A673 (cell line): ENCODE measurements around the gene ISL2. TPM values are rescaled to one million over a fixed set of nuclear protein-coding genes. Genes with fewer than 3 reads are reported as not detected.

Source experiments
- BruUV-seq: library from RNA; stranded (reverse); fragments of 400-500 nt; replicated peaks from 2 replicates; lab custom pipeline; 2021; lab: Mats Ljungman, UMichigan
- CTCF ChIA-PET: fragments of 300-600 bp; sonication (Branson Sonifier 250); formaldehyde crosslinking; loops from one replicate; lab custom pipeline; 2022; ENCODE audit warnings: antibody characterized with exemption; lab: Charles Lee
- POLR2A ChIA-PET: fragments of 300-600 bp; sonication (Branson Sonifier 250); formaldehyde crosslinking; loops from one replicate; lab custom pipeline; 2022; ENCODE audit warnings: antibody characterized with exemption; ENCODE audit not compliant: low non-redundant PET; lab: Charles Lee
- DNase-seq: peaks from one replicate; pipeline ENCODE4 v3.0.0-alpha.2; 2015; ENCODE audit warnings: low spot score
- H3K27ac ChIP-seq: fragments of 200-600 bp; sonication (generic); 2 replicates; pipeline ENCODE4 v1.5.1; 2016; ENCODE audit warnings: mixed run types, low read depth, mild to moderate bottlenecking, mixed read lengths, antibody characterized with exemption, low read length; ENCODE audit not compliant: poor library complexity, severe bottlenecking
- H3K27me3 ChIP-seq: fragments of 200-600 bp; sonication (generic); replicated peaks from 2 replicates; pipeline ENCODE4 v1.6.1; 2017; ENCODE audit warnings: mixed run types, low read depth, mild to moderate bottlenecking, mixed read lengths, antibody characterized with exemption, low read length; ENCODE audit not compliant: insufficient read depth, poor library complexity
- H3K36me3 ChIP-seq: fragments of 200-600 bp; sonication (generic); 2 replicates; pipeline ENCODE4 v1.6.1; 2016; ENCODE audit warnings: mixed run types, mild to moderate bottlenecking, mixed read lengths, antibody characterized with exemption, low read length; ENCODE audit not compliant: insufficient read depth, poor library complexity, severe bottlenecking
- H3K4me1 ChIP-seq: fragments of 200-600 bp; sonication (generic); 2 replicates; pipeline ENCODE4 v1.6.1; 2017; ENCODE audit warnings: mixed run types, mild to moderate bottlenecking, mixed read lengths, antibody characterized with exemption, low read length; ENCODE audit not compliant: insufficient read depth, poor library complexity, severe bottlenecking
- H3K4me3 ChIP-seq: fragments of 200-600 bp; sonication (generic); 2 replicates; pipeline ENCODE4 v1.5.1; 2016; ENCODE audit warnings: low read depth, mixed run types, mild to moderate bottlenecking, mixed read lengths, low read length; ENCODE audit not compliant: poor library complexity, severe bottlenecking
- H3K9me3 ChIP-seq: fragments of 200-600 bp; sonication (generic); 2 replicates; pipeline ENCODE4 v1.6.1; 2016; ENCODE audit warnings: mixed run types, low read depth, mild to moderate bottlenecking, mixed read lengths, antibody characterized with exemption, low read length; ENCODE audit not compliant: poor library complexity, severe bottlenecking
- CTCF ChIP-seq: fragments of 300-800, 200-600 bp; sonication (generic); conservative IDR thresholded peaks from 2 replicates; pipeline ENCODE4 v1.5.1; 2017; ENCODE audit warnings: low read depth, mild to moderate bottlenecking, antibody characterized with exemption, low read length, moderate library complexity, mixed read lengths
- EZH2 ChIP-seq: fragments of 200-600 bp; sonication (generic); IDR thresholded peaks from 2 replicates; pipeline ENCODE4 v1.6.1; 2017; ENCODE audit warnings: borderline replicate concordance, low read depth, mild to moderate bottlenecking, mixed read lengths, antibody characterized with exemption, low read length; ENCODE audit not compliant: poor library complexity, severe bottlenecking
- intact Hi-C: fragments of 100-400 bp; cut with micrococcal nuclease; formaldehyde crosslinking; loops from one replicate; pipeline ENCODE4 v1.10.0; 2022; ENCODE audit not compliant: unreplicated experiment
- total RNA-seq: library from RNA; stranded (reverse); gene quantifications from 2 replicates; pipeline ENCODE4 v1.2.3, GENCODE V29; 2021

ISL2 gene
- total RNA-seq, 1 experiment from 2014 or later: 3.8 TPM

- TF ChIP-seq CTCF (no peak), EZH2 (no peak)
- no peak for DNase-seq
Observed at GRCh38 chr15:76303909-76304308, 32.7 kb upstream of the ISL2 start.

GRCh38 chr15:76309601-76310330, 26.8 kb upstream of the ISL2 start:
- DNase-seq: no peak
- POLR2A ChIA-PET: interaction anchor here (0.6 kb wide), 1 partner anchor 1303 kb away, joined by 3 read pairs; no protein-coding TSS in a partner anchor
- Histone ChIP-seq H3K9me3 (no peaks in the 10 kb centered on the region), H3K27ac (no peak overlapping the region), H3K4me3 (peak overlapping the region; percentile 99), H3K36me3 (no peaks in the 10 kb centered on the region), H3K4me1 (no peaks in the 10 kb centered on the region), H3K27me3 (no peaks in the 10 kb centered on the region)
- TF ChIP-seq CTCF (no peak), EZH2 (no peak)
- no TSS peak for BruUV-seq
- CTCF ChIA-PET: interaction anchor here (0.7 kb wide), 1 partner anchor 558 kb away, joined by 4 read pairs; no protein-coding TSS in a partner anchor
- intact Hi-C loops: no loop called here

More at GRCh38 chr15:76303909-76304308, 32.7 kb upstream of the ISL2 start:
- intact Hi-C loops: no loop called here
- Histone ChIP-seq H3K27ac (no peak overlapping the region), H3K4me1 (no peaks in the 10 kb centered on the region), H3K27me3 (no peaks in the 10 kb centered on the region), H3K36me3 (no peaks in the 10 kb centered on the region), H3K9me3 (no peaks in the 10 kb centered on the region), H3K4me3 (no peak overlapping the region)
- ChIA-PET CTCF (no interaction called here), POLR2A (no interaction called here)
- BruUV-seq: no TSS peak

- intact Hi-C loops: no loop called here
- Histone ChIP-seq H3K27ac (peak overlapping the region; percentile 87), H3K27me3 (no peaks in the 10 kb centered on the region), H3K36me3 (no peaks in the 10 kb centered on the region), H3K4me3 (peak overlapping the region; percentile 99), H3K9me3 (no peaks in the 10 kb centered on the region), H3K4me1 (no peaks in the 10 kb centered on the region)
- no peak for DNase-seq
- TSS peak; percentile 47 for BruUV-seq
- ChIA-PET CTCF (interaction anchor here (0.7 kb wide), 1 partner anchor 557 kb away, joined by 4 read pairs; no protein-coding TSS in a partner anchor), POLR2A (interaction anchor here (0.6 kb wide), 1 partner anchor 1302 kb away, joined by 3 read pairs; no protein-coding TSS in a partner anchor)
- TF ChIP-seq CTCF (no peak), EZH2 (no peak)
Observed at GRCh38 chr15:76310475-76311099, 26.0 kb upstream of the ISL2 start.
